Mammary epithelial cell (primary cell): ENCODE results near the gene XAGE1B.

Experiments used
- CTCF ChIP-seq, 2 donors: IDR thresholded peaks in 1 of 2; conservative IDR thresholded peaks in 1 of 2; 2 replicates each; pipeline ENCODE4 v1.5.1; 2011 to 2012; ENCODE audit warnings: inconsistent platforms in 2 of 2, low read length in 2 of 2, mild to moderate bottlenecking in 2 of 2, control low read depth in 1 of 2, low read depth in 1 of 2; ENCODE audit not compliant: insufficient read depth in 1 of 2; ENCODE audit errors: extremely low read depth in 1 of 2
- EZH2 ChIP-seq: IDR thresholded peaks from 2 replicates; pipeline ENCODE4 v1.6.1; 2012; ENCODE audit warnings: low read length, inconsistent platforms, borderline replicate concordance

GRCh38 chrX:52556741-52557140 lies 39.9 kb upstream of the XAGE1B start:
- TF ChIP-seq EZH2 (no peak), CTCF (conservative IDR thresholded peaks at IDR 0.05 in 1 of 2, IDR thresholded peaks at IDR 0.05 in 1 of 2; ENCODE audit: extremely low read depth in 1 of 2, insufficient read depth in 1 of 2, low read depth in 1 of 2, low read length in 2 of 2) (no peak)
